ENCODE results near the gene GJC2. TPM values are rescaled to one million over a fixed set of nuclear protein-coding genes. Genes with fewer than 3 reads are reported as not detected.

GJC2 gene
- total RNA-seq, 1 donor from 2014 or later = 1.1 TPM

DNA sequence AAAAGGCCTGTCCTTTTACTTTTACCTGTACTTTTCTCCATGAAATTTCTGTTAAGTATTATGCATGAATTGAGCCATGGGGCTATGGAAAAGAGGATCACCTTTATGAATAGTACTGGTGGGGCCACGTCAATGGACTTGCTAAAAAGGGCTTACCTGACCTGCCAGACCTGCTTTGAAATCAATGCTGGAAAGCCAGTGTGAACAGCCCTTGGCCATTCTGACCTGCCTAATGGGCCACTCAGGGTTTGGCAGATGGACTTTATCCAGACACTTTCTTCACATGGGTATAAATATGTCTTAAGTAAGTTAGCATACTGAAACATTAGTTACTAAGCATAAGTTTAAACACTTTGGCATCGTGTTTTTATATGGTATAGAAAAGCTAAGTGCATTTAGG, 18.0 kb upstream of the GJC2 start:
- DNase-seq (ENCODE audit: low read depth) (no peak), FAIRE-seq (no peak)
- Histone ChIP-seq H3K27ac (ENCODE audit: low read depth, low read length) (no peak overlapping the region), H3K4me1 (ENCODE audit: insufficient read depth, low read length) (no peaks in the 10 kb centered on the region), H3K36me3 (ENCODE audit: insufficient read depth, low read length) (no peaks in the 10 kb centered on the region), H4K20me1 (ENCODE audit: insufficient read depth, low read length) (no peaks in the 10 kb centered on the region), H3K9me3 (ENCODE audit: insufficient read depth, low read depth, low read length) (no peaks in the 10 kb centered on the region), H2AFZ (ENCODE audit: low read depth, low read length) (no peak overlapping the region), H3K79me2 (ENCODE audit: insufficient read depth, low read length) (no peaks in the 10 kb centered on the region), H3K9ac (ENCODE audit: low read length) (no peak overlapping the region), H3K27me3 (ENCODE audit: insufficient read depth, low read length) (peaks cover 29% of the 10 kb centered on the region), H3K4me2 (ENCODE audit: low read length) (no peak overlapping the region), H3K4me3 (ENCODE audit: insufficient read depth, low read depth, low read length) (no peak overlapping the region)
- H3K27me3 Mint-ChIP-seq (ENCODE audit: low read depth, unreplicated experiment) = peaks cover 41% of the 10 kb centered on the region
- TF ChIP-seq, protein P1, sequence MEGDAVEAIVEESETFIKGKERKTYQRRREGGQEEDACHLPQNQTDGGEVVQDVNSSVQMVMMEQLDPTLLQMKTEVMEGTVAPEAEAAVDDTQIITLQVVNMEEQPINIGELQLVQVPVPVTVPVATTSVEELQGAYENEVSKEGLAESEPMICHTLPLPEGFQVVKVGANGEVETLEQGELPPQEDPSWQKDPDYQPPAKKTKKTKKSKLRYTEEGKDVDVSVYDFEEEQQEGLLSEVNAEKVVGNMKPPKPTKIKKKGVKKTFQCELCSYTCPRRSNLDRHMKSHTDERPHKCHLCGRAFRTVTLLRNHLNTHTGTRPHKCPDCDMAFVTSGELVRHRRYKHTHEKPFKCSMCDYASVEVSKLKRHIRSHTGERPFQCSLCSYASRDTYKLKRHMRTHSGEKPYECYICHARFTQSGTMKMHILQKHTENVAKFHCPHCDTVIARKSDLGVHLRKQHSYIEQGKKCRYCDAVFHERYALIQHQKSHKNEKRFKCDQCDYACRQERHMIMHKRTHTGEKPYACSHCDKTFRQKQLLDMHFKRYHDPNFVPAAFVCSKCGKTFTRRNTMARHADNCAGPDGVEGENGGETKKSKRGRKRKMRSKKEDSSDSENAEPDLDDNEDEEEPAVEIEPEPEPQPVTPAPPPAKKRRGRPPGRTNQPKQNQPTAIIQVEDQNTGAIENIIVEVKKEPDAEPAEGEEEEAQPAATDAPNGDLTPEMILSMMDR (IDR thresholded peaks at IDR 0.05; ENCODE audit: insufficient read depth, low read depth, low read length) = no peak
- no peak for TF ChIP-seq EZH2 (IDR thresholded peaks at IDR 0.05; ENCODE audit: insufficient read depth, low read length)
- H3K9me3 Mint-ChIP-seq (ENCODE audit: unreplicated experiment) = no peaks in the 10 kb centered on the region
- H3K36me3 Mint-ChIP-seq (ENCODE audit: low read depth, unreplicated experiment) = no peaks in the 10 kb centered on the region
- peaks cover 2% of the 10 kb centered on the region for H3K4me1 Mint-ChIP-seq (ENCODE audit: low read depth, unreplicated experiment)
- H3K4me3 Mint-ChIP-seq (ENCODE audit: unreplicated experiment) = no peak overlapping the region
- no peak overlapping the region for H3K27ac Mint-ChIP-seq (ENCODE audit: unreplicated experiment)

DNA sequence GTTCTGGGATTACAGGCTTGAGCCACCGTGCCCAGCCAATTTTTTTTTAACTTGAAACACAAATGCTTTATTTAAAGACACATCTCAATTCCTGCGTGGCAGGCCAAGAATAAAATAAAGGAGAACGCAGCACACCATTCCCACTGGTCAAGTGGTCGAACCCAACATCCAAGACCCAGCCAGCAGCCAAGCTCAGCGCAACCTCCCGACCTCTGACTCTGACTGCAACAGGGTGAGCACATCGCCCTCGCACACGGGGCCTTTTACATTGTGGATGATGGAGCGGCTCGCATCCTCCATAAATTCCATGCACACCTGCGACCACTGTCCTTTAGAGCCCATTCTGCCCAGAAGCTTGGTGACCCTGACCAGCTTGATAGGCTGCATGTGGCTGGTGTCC, 15.1 kb upstream of the GJC2 start:
- peaks cover 2% of the 10 kb centered on the region for H3K4me1 Mint-ChIP-seq (ENCODE audit: low read depth, unreplicated experiment)
- no peak for FAIRE-seq
- peaks cover 41% of the 10 kb centered on the region for H3K27me3 Mint-ChIP-seq (ENCODE audit: low read depth, unreplicated experiment)

DNA sequence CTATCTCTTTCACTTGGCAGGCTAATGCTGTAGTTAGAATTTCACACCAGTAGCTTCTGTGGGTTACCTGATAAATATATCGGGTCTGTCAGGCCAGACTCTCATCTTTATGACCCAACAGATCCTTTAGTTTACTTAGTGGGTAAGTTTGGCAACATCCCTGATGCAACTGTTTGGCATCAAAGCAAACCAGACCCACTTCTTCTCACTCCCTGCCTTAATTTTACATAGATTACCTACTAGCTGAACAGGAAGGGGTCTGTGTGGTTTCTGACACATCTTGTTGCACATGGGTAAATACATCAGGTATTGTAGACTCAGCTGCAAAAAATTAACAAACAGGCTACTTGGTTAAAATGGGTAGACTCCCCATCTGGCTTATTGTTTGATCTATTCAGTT, 12.8 kb upstream of the GJC2 start:
- H3K4me1 Mint-ChIP-seq (ENCODE audit: low read depth, unreplicated experiment) = peaks cover under 1% of the 10 kb centered on the region
- Histone ChIP-seq H3K27me3 (ENCODE audit: insufficient read depth, low read length) (peaks cover 31% of the 10 kb centered on the region), H3K4me1 (ENCODE audit: insufficient read depth, low read length) (peaks cover 10% of the 10 kb centered on the region), H3K27ac (ENCODE audit: low read depth, low read length) (no peak overlapping the region), H4K20me1 (ENCODE audit: insufficient read depth, low read length) (peaks cover 14% of the 10 kb centered on the region), H3K9me3 (ENCODE audit: insufficient read depth, low read depth, low read length) (no peaks in the 10 kb centered on the region), H3K4me2 (ENCODE audit: low read length) (no peak overlapping the region), H3K9ac (ENCODE audit: low read length) (no peak overlapping the region), H3K4me3 (ENCODE audit: insufficient read depth, low read depth, low read length) (no peak overlapping the region), H3K79me2 (ENCODE audit: insufficient read depth, low read length) (peaks cover 18% of the 10 kb centered on the region), H3K36me3 (ENCODE audit: insufficient read depth, low read length) (no peaks in the 10 kb centered on the region), H2AFZ (ENCODE audit: low read depth, low read length) (no peak overlapping the region)
- no peak overlapping the region for H3K27ac Mint-ChIP-seq (ENCODE audit: unreplicated experiment)
- FAIRE-seq = no peak
- peaks cover 2% of the 10 kb centered on the region for H3K9me3 Mint-ChIP-seq (ENCODE audit: unreplicated experiment)
- H3K36me3 Mint-ChIP-seq (ENCODE audit: low read depth, unreplicated experiment) = no peaks in the 10 kb centered on the region
- no peak for TF ChIP-seq EZH2 (IDR thresholded peaks at IDR 0.05; ENCODE audit: insufficient read depth, low read length)
- TF ChIP-seq, protein P1 (IDR thresholded peaks at IDR 0.05; ENCODE audit: insufficient read depth, low read depth, low read length) = no peak
- H3K4me3 Mint-ChIP-seq (ENCODE audit: unreplicated experiment) = no peak overlapping the region
- DNase-seq (ENCODE audit: low read depth) = no peak
- H3K27me3 Mint-ChIP-seq (ENCODE audit: low read depth, unreplicated experiment) = peaks cover 35% of the 10 kb centered on the region

More for the DNA sequence above, 15.1 kb upstream of the GJC2 start:
- Histone ChIP-seq H2AFZ (ENCODE audit: low read depth, low read length) (no peak overlapping the region), H3K9ac (ENCODE audit: low read length) (no peak overlapping the region), H3K4me2 (ENCODE audit: low read length) (no peak overlapping the region), H3K9me3 (ENCODE audit: insufficient read depth, low read depth, low read length) (no peaks in the 10 kb centered on the region), H3K27me3 (ENCODE audit: insufficient read depth, low read length) (peaks cover 31% of the 10 kb centered on the region), H4K20me1 (ENCODE audit: insufficient read depth, low read length) (no peaks in the 10 kb centered on the region), H3K36me3 (ENCODE audit: insufficient read depth, low read length) (no peaks in the 10 kb centered on the region), H3K4me1 (ENCODE audit: insufficient read depth, low read length) (no peaks in the 10 kb centered on the region), H3K79me2 (ENCODE audit: insufficient read depth, low read length) (no peaks in the 10 kb centered on the region), H3K4me3 (ENCODE audit: insufficient read depth, low read depth, low read length) (no peak overlapping the region), H3K27ac (ENCODE audit: low read depth, low read length) (no peak overlapping the region)
- no peak for DNase-seq (ENCODE audit: low read depth)
- Mint-ChIP-seq H3K4me3 (ENCODE audit: unreplicated experiment) (no peak overlapping the region), H3K36me3 (ENCODE audit: low read depth, unreplicated experiment) (no peaks in the 10 kb centered on the region), H3K9me3 (ENCODE audit: unreplicated experiment) (no peaks in the 10 kb centered on the region), H3K27ac (ENCODE audit: unreplicated experiment) (no peak overlapping the region)
- no peak for TF ChIP-seq EZH2 (IDR thresholded peaks at IDR 0.05; ENCODE audit: insufficient read depth, low read length)
- TF ChIP-seq, protein P1 (IDR thresholded peaks at IDR 0.05; ENCODE audit: insufficient read depth, low read depth, low read length) = no peak
